HEK293 (cell line): ENCODE results near the gene MGMT.

Experiments used
- CTCF ChIA-PET: fragments of 350-600 bp; formaldehyde crosslinking; extraction: SDS; loops from one replicate; lab custom pipeline; 2021; ENCODE audit warnings: antibody characterized with exemption; lab: Yijun Ruan, JAX
- POLR2A ChIA-PET: fragments of 300-600 bp; formaldehyde crosslinking; extraction: SDS; loops from one replicate; lab custom pipeline; 2020; ENCODE audit warnings: antibody characterized with exemption, inconsistent platforms; lab: Yijun Ruan, JAX
- H3K27ac ChIP-seq: fragments of 200-500 bp; sonication (Bioruptor generic); 2 replicates; pipeline ENCODE4 v1.5.1; 2014; ENCODE audit warnings: low read depth, low read length, control low read depth, inconsistent platforms; ENCODE audit errors: extremely low read depth
- H3K36me3 ChIP-seq, 2 experiments: fragments of 200-500 bp in 1 of 2; sonication (Bioruptor generic) in 1 of 2; 1 replicate in 1 of 2; 2 replicates in 1 of 2; pipeline ENCODE4 v1.5.1; 2014 to 2017; ENCODE audit warnings: inconsistent platforms in 2 of 2, low read length in 2 of 2; ENCODE audit not compliant: control insufficient read depth in 2 of 2, insufficient read depth in 1 of 2
- H3K4me1 ChIP-seq: fragments of 200-500 bp; sonication (Bioruptor generic); 2 replicates; pipeline ENCODE4 v1.5.1; 2014; ENCODE audit warnings: mild to moderate bottlenecking, low read length, inconsistent platforms; ENCODE audit not compliant: control insufficient read depth, insufficient read depth
- H3K4me3 ChIP-seq: 2 replicates; pipeline ENCODE4 v1.5.1; 2011; ENCODE audit warnings: low read depth, mild to moderate bottlenecking, control low read depth, low read length, moderate library complexity
- H3K9me3 ChIP-seq: fragments of 200-500 bp; sonication (Bioruptor generic); 2 replicates; pipeline ENCODE4 v1.5.1; 2014; ENCODE audit warnings: low read depth, low read length, inconsistent platforms; ENCODE audit not compliant: control insufficient read depth, insufficient read depth
- AEBP2 ChIP-seq: fragments of 450-650 bp; formaldehyde crosslinking; IDR thresholded peaks from 2 replicates; pipeline ENCODE4 v1.5.1; 2016; ENCODE audit warnings: missing biosample characterization, missing genetic modification characterization, borderline replicate concordance
- GFI1B ChIP-seq: fragments of 450-650 bp; formaldehyde crosslinking; IDR thresholded peaks from 2 replicates; pipeline ENCODE4 v1.5.1; 2016; ENCODE audit warnings: missing biosample characterization, missing genetic modification characterization
- HOXC10 ChIP-seq: sonication (generic); formaldehyde crosslinking; IDR thresholded peaks from 2 replicates; pipeline ENCODE4 v1.8.1; 2023; ENCODE audit warnings: mild to moderate bottlenecking, missing genetic modification reagents
- MZF1 ChIP-seq: fragments of 450-650 bp; formaldehyde crosslinking; IDR thresholded peaks from 2 replicates; pipeline ENCODE4 v1.5.1; 2017; ENCODE audit warnings: missing biosample characterization, missing genetic modification characterization, borderline replicate concordance
- SP3 ChIP-seq: fragments of 450-650 bp; formaldehyde crosslinking; IDR thresholded peaks from 2 replicates; pipeline ENCODE4 v1.5.1; 2016; ENCODE audit warnings: missing biosample characterization, missing genetic modification characterization
- SP7 ChIP-seq: fragments of 450-650 bp; formaldehyde crosslinking; IDR thresholded peaks from 2 replicates; pipeline ENCODE4 v1.5.1; 2016; ENCODE audit warnings: missing biosample characterization, missing genetic modification characterization
- TSHZ1 ChIP-seq: fragments of 450-650 bp; formaldehyde crosslinking; IDR thresholded peaks from 2 replicates; pipeline ENCODE4 v1.5.1; 2016; ENCODE audit warnings: missing biosample characterization, missing genetic modification characterization, borderline replicate concordance
- ZNF112 ChIP-seq: fragments of 450-650 bp; formaldehyde crosslinking; IDR thresholded peaks from 2 replicates; pipeline ENCODE4 v1.5.0; 2017; ENCODE audit warnings: missing biosample characterization, missing genetic modification characterization
- ZNF132 ChIP-seq: fragments of 450-650 bp; formaldehyde crosslinking; IDR thresholded peaks from 2 replicates; pipeline ENCODE4 v1.5.1; 2017; ENCODE audit warnings: missing biosample characterization, missing genetic modification characterization, borderline replicate concordance
- ZNF18 ChIP-seq: fragments of 450-650 bp; formaldehyde crosslinking; IDR thresholded peaks from 2 replicates; pipeline ENCODE4 v1.5.1; 2016; ENCODE audit warnings: missing biosample characterization, missing genetic modification characterization
- ZNF302 ChIP-seq: fragments of 450-650 bp; formaldehyde crosslinking; IDR thresholded peaks from 2 replicates; pipeline ENCODE4 v1.5.1; 2016; ENCODE audit warnings: missing biosample characterization, missing genetic modification characterization, low read depth
- ZNF354C ChIP-seq: fragments of 450-650 bp; formaldehyde crosslinking; IDR thresholded peaks from 2 replicates; pipeline ENCODE4 v1.5.1; 2016; ENCODE audit warnings: missing biosample characterization, missing genetic modification characterization, low read depth, borderline replicate concordance
- ZNF394 ChIP-seq: fragments of 450-650 bp; formaldehyde crosslinking; IDR thresholded peaks from 2 replicates; pipeline ENCODE4 v1.5.1; 2016; ENCODE audit warnings: missing biosample characterization, missing genetic modification characterization, mild to moderate bottlenecking, moderate library complexity, borderline replicate concordance
- ZNF514 ChIP-seq: fragments of 450-650 bp; formaldehyde crosslinking; IDR thresholded peaks from 2 replicates; pipeline ENCODE4 v1.5.1; 2016; ENCODE audit warnings: missing biosample characterization, missing genetic modification characterization
- ZNF521 ChIP-seq: fragments of 450-650 bp; formaldehyde crosslinking; IDR thresholded peaks from 2 replicates; pipeline ENCODE4 v1.5.1; 2017; ENCODE audit warnings: missing biosample characterization, mild to moderate bottlenecking, missing genetic modification characterization
- ZNF580 ChIP-seq: fragments of 450-650 bp; formaldehyde crosslinking; IDR thresholded peaks from 2 replicates; pipeline ENCODE4 v1.5.1; 2016; ENCODE audit warnings: missing biosample characterization, missing genetic modification characterization
- ZNF626 ChIP-seq: fragments of 450-650 bp; sonication (Bioruptor Pico); formaldehyde crosslinking; IDR thresholded peaks from 2 replicates; pipeline ENCODE4 v1.5.1; 2018; ENCODE audit warnings: missing biosample characterization, missing genetic modification characterization, inconsistent platforms
- ZNF629 ChIP-seq: fragments of 450-650 bp; formaldehyde crosslinking; IDR thresholded peaks from 2 replicates; pipeline ENCODE4 v1.5.1; 2017; ENCODE audit warnings: missing biosample characterization, missing genetic modification characterization
- ZNF791 ChIP-seq: fragments of 450-650 bp; formaldehyde crosslinking; IDR thresholded peaks from 2 replicates; pipeline ENCODE4 v1.5.1; 2016; ENCODE audit warnings: missing biosample characterization, missing genetic modification characterization
- ZNF837 ChIP-seq: fragments of 450-650 bp; formaldehyde crosslinking; IDR thresholded peaks from 2 replicates; pipeline ENCODE4 v1.5.1; 2016; ENCODE audit warnings: missing biosample characterization, missing genetic modification characterization

The MGMT gene

GRCh38 chr10:129808092-129808983 lies 341.3 kb downstream of the MGMT start (continued):
- TF ChIP-seq ZNF302 (tag by site-specific recombination) (no peak), ZNF791 (tag by site-specific recombination) (no peak), ZNF354C (no peak)

GRCh38 chr10:129809431-129809830 lies 342.4 kb downstream of the MGMT start:
- ChIA-PET POLR2A (no interaction called here), CTCF (no interaction called here)
- H3K27ac ChIP-seq, result no peak overlapping the region
- no peak overlapping the region for H3K4me3 ChIP-seq
- no peaks in the 10 kb centered on the region for H3K4me1 ChIP-seq
- no peaks in the 10 kb centered on the region for H3K9me3 ChIP-seq
- no peak for TF ChIP-seq ZNF112 (tag by site-specific recombination)
- TF ChIP-seq SP7 (tag by site-specific recombination), result no peak
- TF ChIP-seq ZNF837 (tag by site-specific recombination), result no peak
- TF ChIP-seq ZNF514 (tag by site-specific recombination), result no peak
- no peak for TF ChIP-seq AEBP2
- TF ChIP-seq ZNF394, result no peak
- no peak for TF ChIP-seq GFI1B (tag by site-specific recombination)
- H3K36me3 ChIP-seq, result no peaks in the 10 kb centered on the region

- Histone ChIP-seq H3K9me3 (no peaks in the 10 kb centered on the region), H3K4me1 (no peaks in the 10 kb centered on the region), H3K4me3 (no peak overlapping the region), H3K27ac (no peak overlapping the region), H3K36me3 (no peaks in the 10 kb centered on the region)
- no peak for TF ChIP-seq ZNF626
- no peak for TF ChIP-seq ZNF521 (tag by site-specific recombination)
- TF ChIP-seq SP3 (tag by site-specific recombination), result no peak
- TF ChIP-seq TSHZ1 (tag by site-specific recombination), result no peak
- no peak for TF ChIP-seq MZF1 (tag by site-specific recombination)
- no peak for TF ChIP-seq ZNF18 (tag by site-specific recombination)
- TF ChIP-seq HOXC10 (CRISPR knock-in tag), result no peak
- no peak for TF ChIP-seq ZNF580 (tag by site-specific recombination)
- TF ChIP-seq ZNF132 (tag by site-specific recombination), result no peak
- no peak for TF ChIP-seq ZNF629 (tag by site-specific recombination)
- ChIA-PET CTCF (no interaction called here), POLR2A (no interaction called here)
Measured at GRCh38 chr10:129809841-129810240, 342.8 kb downstream of the MGMT start.
